Activated CD8-positive, alpha-beta memory T cell treated with anti-CD3 and anti-CD28 coated beads, Interleukin-2, amount 50 U/mL, for 1 hour (primary cell): ENCODE results near the gene DTD1.
A peak's percentile ranks its signal among the peaks of the same experiment; 100 is the strongest.

Experiments
- DNase-seq: peaks from one replicate; pipeline ENCODE4 v3.0.0-alpha.2; 2020; ENCODE audit errors: extremely low read depth

DTD1 gene

GRCh38 chr20:18587665-18588573, at the start of gene DTD1:
TSS of gene DTD1 (plus strand) at chr20:18588054. CDS start at chr20:18588073, 19 bp downstream.
- peak; percentile 32 for DNase-seq

GRCh38 chr20:18541741-18542140, 46.1 kb upstream of the DTD1 start:
- no peak for DNase-seq

- DNase-seq: no peak
Measured at GRCh38 chr20:18543216-18543615, 44.6 kb upstream of the DTD1 start.

- no peak for DNase-seq
Measured at GRCh38 chr20:18543932-18544331, 43.9 kb upstream of the DTD1 start.

- DNase-seq: no peak
Measured at GRCh38 chr20:18545566-18545965, 42.3 kb upstream of the DTD1 start.

- DNase-seq: no peak
Measured at GRCh38 chr20:18548465-18548864, 39.4 kb upstream of the DTD1 start.

- no peak for DNase-seq
Measured at GRCh38 chr20:18553746-18554145, 34.1 kb upstream of the DTD1 start.

- peak; percentile 81 for DNase-seq
Measured at GRCh38 chr20:18566892-18567738, 20.7 kb upstream of the DTD1 start, which contains the start of gene SMIM26. TSS of gene SMIM26 (plus strand) at chr20:18567432. CDS start at chr20:18567479, 47 bp downstream.

- DNase-seq: no peak
Measured at GRCh38 chr20:18567739-18568091, 20.1 kb upstream of the DTD1 start.

GRCh38 chr20:18571009-18571408, 16.8 kb upstream of the DTD1 start:
- DNase-seq: no peak

GRCh38 chr20:18571578-18571977, 16.3 kb upstream of the DTD1 start:
- no peak for DNase-seq

GRCh38 chr20:18577942-18578341, 9.9 kb upstream of the DTD1 start:
- DNase-seq: no peak

GRCh38 chr20:18578581-18578980, 9.3 kb upstream of the DTD1 start:
- DNase-seq: no peak

GRCh38 chr20:18580012-18580411, 7.8 kb upstream of the DTD1 start:
- no peak for DNase-seq

- DNase-seq: no peak
Measured at GRCh38 chr20:18585134-18585533, 2.7 kb upstream of the DTD1 start.

- DNase-seq: no peak
Measured at GRCh38 chr20:18588574-18588933, 700 bp downstream of the DTD1 start.

GRCh38 chr20:18589941-18590674, 2.3 kb downstream of the DTD1 start:
- no peak for DNase-seq

GRCh38 chr20:18596270-18596669, 8.4 kb downstream of the DTD1 start:
- DNase-seq: no peak

- DNase-seq: no peak
Measured at GRCh38 chr20:18609741-18610140, 21.9 kb downstream of the DTD1 start.

GRCh38 chr20:18611492-18611891, 23.6 kb downstream of the DTD1 start:
- DNase-seq: no peak

- no peak for DNase-seq
Measured at GRCh38 chr20:18613553-18613952, 25.7 kb downstream of the DTD1 start.

- no peak for DNase-seq
Measured at GRCh38 chr20:18614244-18614643, 26.4 kb downstream of the DTD1 start.
